Endodermal cell (in vitro differentiated cells): ENCODE results near the gene NAALADL2. TPM values are rescaled to one million over a fixed set of nuclear protein-coding genes. Genes with fewer than 3 reads are reported as not detected.

Source experiments
- DNase-seq: peaks from one replicate; pipeline ENCODE4 v3.0.0-alpha.2; 2017
- H3K27ac ChIP-seq: 2 replicates; pipeline ENCODE4 v1.5.1; 2013; ENCODE audit warnings: mild to moderate bottlenecking, low read depth, low read length, moderate library complexity
- H3K27me3 ChIP-seq: 2 replicates; pipeline ENCODE4 v1.6.1; 2013; ENCODE audit warnings: mild to moderate bottlenecking, low read length, moderate library complexity; ENCODE audit not compliant: insufficient read depth, control insufficient read depth, poor library complexity, severe bottlenecking
- H3K36me3 ChIP-seq: 2 replicates; pipeline ENCODE4 v1.7.0; 2013; ENCODE audit warnings: mild to moderate bottlenecking, low read length, moderate library complexity; ENCODE audit not compliant: control insufficient read depth, insufficient read depth
- H3K4me1 ChIP-seq: one replicate; pipeline ENCODE4 v1.7.0; 2013; ENCODE audit warnings: low read length; ENCODE audit not compliant: control insufficient read depth, insufficient read depth
- H3K4me3 ChIP-seq: 2 replicates; pipeline ENCODE4 v1.5.1; 2013; ENCODE audit warnings: mild to moderate bottlenecking, low read length, moderate library complexity
- H3K9ac ChIP-seq: 2 replicates; pipeline ENCODE4 v1.6.1; 2013; ENCODE audit warnings: mild to moderate bottlenecking, low read length, moderate library complexity; ENCODE audit not compliant: poor library complexity, severe bottlenecking; ENCODE audit errors: extremely low read depth
- H3K9me3 ChIP-seq: 2 replicates; pipeline ENCODE4 v1.6.1; 2013; ENCODE audit warnings: mild to moderate bottlenecking, low read length, moderate library complexity; ENCODE audit not compliant: control insufficient read depth
- H3K27ac Mint-ChIP-seq: 2 replicates; pipeline ENCODE4 v1.8.0; 2020; ENCODE audit warnings: mixed read lengths
- H3K27me3 Mint-ChIP-seq: 2 replicates; pipeline ENCODE4 v1.8.0; 2021; ENCODE audit warnings: mild to moderate bottlenecking, mixed read lengths; ENCODE audit not compliant: insufficient read depth
- H3K36me3 Mint-ChIP-seq: 2 replicates; pipeline ENCODE4 v1.8.0; 2020; ENCODE audit warnings: low read depth, mixed read lengths
- H3K4me1 Mint-ChIP-seq: 2 replicates; pipeline ENCODE4 v1.8.0; 2020; ENCODE audit warnings: mixed read lengths
- H3K4me3 Mint-ChIP-seq: 2 replicates; pipeline ENCODE4 v1.8.0; 2020; ENCODE audit warnings: mild to moderate bottlenecking, moderate library complexity, mixed read lengths
- H3K9me3 Mint-ChIP-seq: 2 replicates; pipeline ENCODE4 v1.8.0; 2020; ENCODE audit warnings: mild to moderate bottlenecking, mixed read lengths
- WGBS, 2 experiments: methylation state at CpG; one replicate each; pipeline versions ENCODE4 v1.1.5 to v1.1.7; 2013; ENCODE audit warnings: missing lambda C conversion rate in 2 of 2, mixed read lengths in 1 of 2; ENCODE audit not compliant: insufficient coverage in 1 of 2, insufficient read length in 1 of 2; 5-methylcytosine and 5-hydroxymethylcytosine counted together
- total RNA-seq, 2 donors: library from RNA; stranded (reverse); fragmentation: NEBNext Ultra II Directional in 1 of 2; extraction: Animal tissue kit (Norgen Biotek cat#: 25700) in 1 of 2; gene quantifications; 2 replicates in 1 of 2; 3 replicates in 1 of 2; pipeline ENCODE4 v1.2.1, GENCODE V29; 2021
- TF ChIP-seq, protein P1 (sequence below): fragments of 200-600 bp; sonication (generic); conservative IDR thresholded peaks from 2 replicates; pipeline ENCODE4 v1.5.0; 2021; ENCODE audit warnings: antibody characterized with exemption, mild to moderate bottlenecking

Gene NAALADL2
- total RNA-seq, 2 donors from 2014 or later, result 1.6 to 1.8 TPM

DNA sequence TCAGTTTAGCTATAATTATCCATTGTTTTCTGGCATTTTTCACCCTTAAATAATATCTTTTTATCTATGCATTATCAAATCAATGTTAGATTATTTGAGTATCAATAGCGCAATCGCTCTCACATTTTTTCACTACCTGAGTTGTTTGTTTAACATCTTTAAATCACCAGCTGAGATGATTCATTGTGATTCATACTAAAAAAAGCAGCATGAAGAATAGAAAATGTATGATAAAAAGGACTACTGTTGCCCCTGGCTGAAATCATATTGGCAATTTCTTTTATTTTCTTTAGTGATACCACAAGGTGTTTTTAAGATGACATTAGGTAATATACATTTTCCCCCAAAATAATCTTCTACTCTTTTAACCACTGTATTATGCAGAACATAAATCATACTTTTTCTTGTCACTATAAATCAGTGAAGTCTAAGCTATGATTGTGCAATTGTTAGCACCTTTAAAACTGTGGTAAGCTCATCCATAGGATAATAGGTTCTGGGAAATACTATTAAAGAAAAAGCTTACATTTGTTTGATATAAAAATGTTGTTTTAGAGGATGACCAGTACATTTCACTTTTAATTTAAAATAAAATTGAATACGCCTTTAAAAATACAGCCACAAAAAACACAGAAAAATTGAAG, 889.1 kb downstream of the NAALADL2 start:
- Mint-ChIP-seq H3K27me3 (no peaks in the 10 kb centered on the region), H3K4me1 (peaks cover 17% of the 10 kb centered on the region), H3K27ac (no peak overlapping the region), H3K9me3 (no peaks in the 10 kb centered on the region), H3K36me3 (no peaks in the 10 kb centered on the region), H3K4me3 (no peak overlapping the region)
- Histone ChIP-seq H3K4me3 (no peak overlapping the region), H3K27ac (no peak overlapping the region), H3K9me3 (no peaks in the 10 kb centered on the region), H3K27me3 (no peaks in the 10 kb centered on the region), H3K9ac (no peak overlapping the region), H3K4me1 (no peaks in the 10 kb centered on the region), H3K36me3 (no peaks in the 10 kb centered on the region)
- TF ChIP-seq, protein P1, sequence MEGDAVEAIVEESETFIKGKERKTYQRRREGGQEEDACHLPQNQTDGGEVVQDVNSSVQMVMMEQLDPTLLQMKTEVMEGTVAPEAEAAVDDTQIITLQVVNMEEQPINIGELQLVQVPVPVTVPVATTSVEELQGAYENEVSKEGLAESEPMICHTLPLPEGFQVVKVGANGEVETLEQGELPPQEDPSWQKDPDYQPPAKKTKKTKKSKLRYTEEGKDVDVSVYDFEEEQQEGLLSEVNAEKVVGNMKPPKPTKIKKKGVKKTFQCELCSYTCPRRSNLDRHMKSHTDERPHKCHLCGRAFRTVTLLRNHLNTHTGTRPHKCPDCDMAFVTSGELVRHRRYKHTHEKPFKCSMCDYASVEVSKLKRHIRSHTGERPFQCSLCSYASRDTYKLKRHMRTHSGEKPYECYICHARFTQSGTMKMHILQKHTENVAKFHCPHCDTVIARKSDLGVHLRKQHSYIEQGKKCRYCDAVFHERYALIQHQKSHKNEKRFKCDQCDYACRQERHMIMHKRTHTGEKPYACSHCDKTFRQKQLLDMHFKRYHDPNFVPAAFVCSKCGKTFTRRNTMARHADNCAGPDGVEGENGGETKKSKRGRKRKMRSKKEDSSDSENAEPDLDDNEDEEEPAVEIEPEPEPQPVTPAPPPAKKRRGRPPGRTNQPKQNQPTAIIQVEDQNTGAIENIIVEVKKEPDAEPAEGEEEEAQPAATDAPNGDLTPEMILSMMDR, result no peak
- no peak for DNase-seq
- WGBS, 2 experiments, result 89% methylated on average over 2 of the region's 3 CpGs; no CpG with 5 or more reads in 1 of the 2 experiments

DNA sequence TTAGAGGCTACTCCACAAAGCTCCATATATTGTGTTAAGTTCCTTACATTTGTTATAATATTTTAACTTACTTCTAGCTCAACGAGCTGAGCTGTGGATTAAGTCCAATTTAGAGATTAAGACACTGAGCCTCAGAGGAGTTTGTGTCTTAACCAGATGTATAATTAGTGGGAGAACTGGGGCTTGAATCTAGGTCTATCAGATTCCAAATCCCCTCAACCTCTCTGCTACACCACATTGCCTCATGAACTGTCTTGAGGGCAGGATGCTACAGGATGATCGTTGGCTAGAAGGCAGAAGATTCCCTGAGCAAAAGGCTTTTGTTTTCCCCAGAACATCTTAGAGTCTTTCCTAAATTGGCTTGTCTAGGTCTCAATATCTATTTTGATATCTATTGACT, 890.8 kb downstream of the NAALADL2 start:
- H3K9ac ChIP-seq, result no peak overlapping the region
- DNase-seq, result no peak
- WGBS, 2 experiments, result 97 to 100% methylated on average over 1 to 2 of the region's 2 CpGs
- Mint-ChIP-seq H3K4me3 (no peak overlapping the region), H3K36me3 (no peaks in the 10 kb centered on the region), H3K9me3 (no peaks in the 10 kb centered on the region), H3K27ac (no peak overlapping the region), H3K27me3 (no peaks in the 10 kb centered on the region), H3K4me1 (peaks cover 17% of the 10 kb centered on the region)
- TF ChIP-seq, protein P1, result no peak
- H3K4me1 ChIP-seq, result no peaks in the 10 kb centered on the region
- no peaks in the 10 kb centered on the region for H3K36me3 ChIP-seq
- no peaks in the 10 kb centered on the region for H3K27me3 ChIP-seq
- no peak overlapping the region for H3K27ac ChIP-seq
- no peak overlapping the region for H3K4me3 ChIP-seq
- no peaks in the 10 kb centered on the region for H3K9me3 ChIP-seq

DNA sequence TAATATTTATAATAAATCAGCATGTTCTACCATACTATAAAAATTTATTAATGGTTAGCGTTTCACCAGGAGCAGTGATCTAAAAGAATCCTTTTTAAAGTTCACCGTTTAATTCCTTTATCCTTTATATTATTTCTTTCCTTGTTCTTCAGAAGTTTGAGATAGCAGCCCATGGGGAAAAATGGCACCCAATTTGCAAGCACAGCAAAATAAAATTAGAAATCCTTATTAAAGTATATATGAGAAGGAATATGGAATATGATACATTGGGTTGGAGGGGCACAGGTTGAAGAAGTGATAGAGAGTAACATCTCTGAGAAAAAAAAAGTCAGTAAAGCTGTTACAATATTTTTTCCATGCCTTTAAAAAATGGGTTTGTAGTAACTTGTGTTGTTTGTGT, 892.0 kb downstream of the NAALADL2 start:
- DNase-seq, result no peak
- H3K4me1 Mint-ChIP-seq, result peaks cover 13% of the 10 kb centered on the region
- WGBS, 2 experiments, result 89% methylated on average over 2 of the region's 2 CpGs; no CpG with 5 or more reads in 1 of the 2 experiments
- no peaks in the 10 kb centered on the region for H3K9me3 Mint-ChIP-seq
- Histone ChIP-seq H3K9me3 (no peaks in the 10 kb centered on the region), H3K36me3 (no peaks in the 10 kb centered on the region), H3K27me3 (no peaks in the 10 kb centered on the region), H3K4me1 (no peaks in the 10 kb centered on the region), H3K9ac (no peak overlapping the region), H3K27ac (no peak overlapping the region), H3K4me3 (no peak overlapping the region)
- no peak overlapping the region for H3K27ac Mint-ChIP-seq
- no peaks in the 10 kb centered on the region for H3K36me3 Mint-ChIP-seq
- no peak overlapping the region for H3K4me3 Mint-ChIP-seq
- H3K27me3 Mint-ChIP-seq, result no peaks in the 10 kb centered on the region
- TF ChIP-seq, protein P1, result no peak
